H9 (cell line): Measurements from ENCODE around the gene AFF1. TPM values are rescaled to one million over a fixed set of nuclear protein-coding genes. Genes with fewer than 3 reads are reported as not detected.

Experiments used
- DNase-seq: peaks from one replicate; pipeline ENCODE4 v3.0.0-alpha.2; 2017
- H2AFZ ChIP-seq: one replicate; pipeline ENCODE4 v1.6.1; 2013; ENCODE audit warnings: mild to moderate bottlenecking, low read length, control low read depth, moderate library complexity
- H2AK5ac ChIP-seq: 2 replicates; pipeline ENCODE4 v1.6.1; 2013; ENCODE audit warnings: low read length, control low read depth, mixed read lengths; ENCODE audit not compliant: insufficient read length
- H2BK120ac ChIP-seq: one replicate; pipeline ENCODE4 v1.6.1; 2013; ENCODE audit warnings: low read depth, mild to moderate bottlenecking, low read length, control low read depth, inconsistent platforms; ENCODE audit not compliant: poor library complexity, severe bottlenecking
- H2BK12ac ChIP-seq: 2 replicates; pipeline ENCODE4 v1.6.1; 2013; ENCODE audit warnings: low read length, control low read depth, mixed read lengths, low read depth; ENCODE audit not compliant: insufficient read length
- H2BK15ac ChIP-seq: 2 replicates; pipeline ENCODE4 v1.6.1; 2013; ENCODE audit warnings: low read depth, low read length, control low read depth
- H2BK20ac ChIP-seq: one replicate; pipeline ENCODE4 v1.6.1; 2013; ENCODE audit warnings: low read depth, mild to moderate bottlenecking, low read length, control low read depth, inconsistent platforms; ENCODE audit not compliant: poor library complexity, severe bottlenecking
- H2BK5ac ChIP-seq: 2 replicates; pipeline ENCODE4 v1.6.1; 2013; ENCODE audit warnings: low read length, control low read depth, mixed read lengths; ENCODE audit not compliant: insufficient read length
- H3K14ac ChIP-seq: 2 replicates; pipeline ENCODE4 v1.6.1; 2013; ENCODE audit warnings: low read length, control low read depth; ENCODE audit not compliant: insufficient read depth
- H3K18ac ChIP-seq: 2 replicates; pipeline ENCODE4 v1.6.1; 2013; ENCODE audit warnings: low read depth, mild to moderate bottlenecking, mixed read lengths, low read length, control low read depth; ENCODE audit not compliant: insufficient read length
- H3K23ac ChIP-seq: 2 replicates; pipeline ENCODE4 v1.6.1; 2013; ENCODE audit warnings: low read length, control low read depth, mixed read lengths, low read depth; ENCODE audit not compliant: insufficient read length
- H3K23me2 ChIP-seq: 2 replicates; pipeline ENCODE4 v1.6.1; 2013; ENCODE audit warnings: low read depth, mild to moderate bottlenecking, mixed read lengths, low read length, control low read depth; ENCODE audit not compliant: insufficient read length, poor library complexity, severe bottlenecking
- H3K27ac ChIP-seq: 2 replicates; pipeline ENCODE4 v1.5.1; 2013; ENCODE audit warnings: low read length, control low read depth, mixed read lengths, low read depth; ENCODE audit not compliant: insufficient read length
- H3K27me3 ChIP-seq: 2 replicates; pipeline ENCODE4 v1.6.1; 2013; ENCODE audit warnings: low read length, control low read depth, inconsistent platforms; ENCODE audit not compliant: insufficient read depth
- H3K4ac ChIP-seq: 2 replicates; pipeline ENCODE4 v1.6.1; 2013; ENCODE audit warnings: low read depth, mild to moderate bottlenecking, control low read depth, inconsistent platforms, low read length, moderate library complexity
- H3K4me1 ChIP-seq: 2 replicates; pipeline ENCODE4 v1.6.1; 2013; ENCODE audit warnings: low read length, control low read depth, inconsistent platforms; ENCODE audit not compliant: insufficient read depth
- H3K4me2 ChIP-seq: 2 replicates; pipeline ENCODE4 v1.6.1; 2013; ENCODE audit warnings: low read length, control low read depth, mixed read lengths; ENCODE audit not compliant: insufficient read length, insufficient read depth
- H3K56ac ChIP-seq: 2 replicates; pipeline ENCODE4 v1.6.1; 2013; ENCODE audit warnings: low read depth, mild to moderate bottlenecking, mixed read lengths, low read length, control low read depth; ENCODE audit not compliant: insufficient read length
- H3K79me1 ChIP-seq: 2 replicates; pipeline ENCODE4 v1.6.1; 2013; ENCODE audit warnings: low read depth, mild to moderate bottlenecking, moderate library complexity, low read length, control low read depth, inconsistent platforms; ENCODE audit not compliant: insufficient read depth, poor library complexity, severe bottlenecking
- H3K79me2 ChIP-seq: 2 replicates; pipeline ENCODE4 v1.6.1; 2013; ENCODE audit warnings: low read length, control low read depth, inconsistent platforms; ENCODE audit not compliant: insufficient read depth
- H3K9ac ChIP-seq: 2 replicates; pipeline ENCODE4 v1.6.1; 2013; ENCODE audit warnings: low read length, control low read depth, mixed read lengths; ENCODE audit not compliant: insufficient read length; ENCODE audit errors: extremely low read depth
- H3K9me3 ChIP-seq: one replicate; pipeline ENCODE4 v1.6.1; 2013; ENCODE audit warnings: low read depth, low read length, inconsistent platforms; ENCODE audit not compliant: control insufficient read depth
- H3T11ph ChIP-seq: one replicate; pipeline ENCODE4 v1.6.1; 2013; ENCODE audit warnings: mild to moderate bottlenecking, low read length, control low read depth, inconsistent platforms
- H4K20me1 ChIP-seq: one replicate; pipeline ENCODE4 v1.6.1; 2013; ENCODE audit not compliant: control insufficient read depth, insufficient read length, insufficient read depth
- H4K5ac ChIP-seq: 2 replicates; pipeline ENCODE4 v1.6.1; 2013; ENCODE audit warnings: low read depth, mild to moderate bottlenecking, mixed read lengths, low read length, control low read depth; ENCODE audit not compliant: insufficient read length
- H4K8ac ChIP-seq: replicated peaks from 2 replicates; pipeline ENCODE4 v1.6.1; 2013; ENCODE audit warnings: low read length, control low read depth, mixed read lengths, low read depth; ENCODE audit not compliant: insufficient read length
- H4K91ac ChIP-seq: 2 replicates; pipeline ENCODE4 v1.6.1; 2013; ENCODE audit warnings: low read depth, mild to moderate bottlenecking, moderate library complexity, mixed read lengths, low read length, control low read depth; ENCODE audit not compliant: insufficient read length
- H3K27ac Mint-ChIP-seq, 3 experiments: 2 replicates in 2 of 3; 3 replicates in 1 of 3; pipeline ENCODE4 v1.8.0; 2020 to 2021; ENCODE audit warnings: mixed read lengths in 3 of 3, mild to moderate bottlenecking in 1 of 3, moderate library complexity in 1 of 3
- H3K27me3 Mint-ChIP-seq: 2 replicates; pipeline ENCODE4 v1.8.0; 2021; ENCODE audit warnings: low read depth, mild to moderate bottlenecking, moderate library complexity, mixed read lengths
- H3K36me3 Mint-ChIP-seq, 3 experiments: 2 replicates in 2 of 3; 3 replicates in 1 of 3; pipeline ENCODE4 v1.8.0; 2020 to 2021; ENCODE audit warnings: low read depth in 3 of 3, mixed read lengths in 3 of 3; ENCODE audit not compliant: insufficient read depth in 1 of 3
- H3K4me1 Mint-ChIP-seq, 2 experiments: 2 replicates each; pipeline ENCODE4 v1.8.0; 2020; ENCODE audit warnings: mixed read lengths in 2 of 2
- H3K4me3 Mint-ChIP-seq, 2 experiments: 2 replicates in 1 of 2; 3 replicates in 1 of 2; pipeline ENCODE4 v1.8.0; 2020 to 2021; ENCODE audit warnings: mild to moderate bottlenecking in 2 of 2, mixed read lengths in 2 of 2, moderate library complexity in 1 of 2
- H3K9me3 Mint-ChIP-seq, 2 experiments: 2 replicates in 1 of 2; 3 replicates in 1 of 2; pipeline ENCODE4 v1.8.0; 2020; ENCODE audit warnings: mild to moderate bottlenecking in 2 of 2, mixed read lengths in 2 of 2, moderate library complexity in 1 of 2
- WGBS: extraction: QIAGEN DNeasy Blood & Tissue Kit; methylation state at CpG from one replicate; pipeline ENCODE4 v1.1.7; 2013; ENCODE audit warnings: missing lambda C conversion rate, low lambda C conversion rate, mixed read lengths; ENCODE audit not compliant: insufficient read length; ENCODE audit errors: extremely low coverage; 5-methylcytosine and 5-hydroxymethylcytosine counted together
- total RNA-seq: library from RNA; stranded (reverse); gene quantifications from 2 replicates; pipeline ENCODE4 v1.2.1, GENCODE V29; 2021
- TF ChIP-seq, protein P1 (sequence below): fragments of 200-600 bp; sonication (generic); conservative IDR thresholded peaks from 3 replicates; pipeline ENCODE4 v1.8.0; 2021; ENCODE audit warnings: antibody characterized with exemption, mild to moderate bottlenecking

The AFF1 gene
- total RNA-seq, 1 experiment from 2014 or later, result 74.5 TPM

DNA sequence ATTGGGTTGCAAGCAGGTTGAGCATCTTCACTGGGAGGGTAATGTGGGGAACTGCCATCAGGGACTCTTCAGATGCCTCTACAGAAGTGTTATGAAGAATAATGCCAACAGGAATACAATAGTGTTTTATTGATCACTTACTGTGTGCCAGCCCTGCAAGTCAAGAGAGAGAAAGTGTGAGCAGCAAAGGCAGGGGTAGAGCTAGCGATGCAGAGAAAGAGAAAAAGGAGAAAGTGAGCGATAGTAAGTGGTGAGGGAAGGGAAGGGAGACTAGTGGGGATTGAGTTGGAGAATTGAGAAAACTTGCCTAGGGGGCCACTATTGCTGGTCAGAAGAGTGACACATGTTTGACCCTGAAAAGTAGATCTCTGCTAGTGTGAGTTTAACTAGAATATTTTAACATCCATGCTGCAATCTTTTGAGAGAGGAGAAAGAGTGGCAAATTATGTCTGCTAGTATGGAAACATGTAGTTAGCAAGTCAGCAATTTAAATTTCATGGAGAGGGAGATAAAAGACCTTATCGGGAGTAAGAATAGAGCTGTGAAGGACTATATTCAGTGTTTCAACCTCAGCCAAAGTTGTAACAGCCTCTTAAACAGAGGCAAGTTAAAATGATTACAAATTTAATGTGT is 12.2 kb downstream of the AFF1 start:
- DNase-seq, result no peak
- H3K79me2 ChIP-seq, result peaks cover 23% of the 10 kb centered on the region; the same call in 1 of the 2 replicates
- no peak overlapping the region for H3K18ac ChIP-seq
- H3K4me1 ChIP-seq, result peaks cover 18% of the 10 kb centered on the region; the same call in 1 of the 2 replicates
- Mint-ChIP-seq H3K4me3 (peak overlapping the region in 1 of 2 experiments; percentile 62; a peak in 3 of 5 replicates), H3K36me3 (peaks cover 6 to 9% (median 8%) of the 10 kb centered on the region in 3 experiments; a peak in 6 of 7 replicates), H3K27me3 (no peaks in the 10 kb centered on the region), H3K4me1 (peaks cover 72 to 74% of the 10 kb centered on the region in 2 experiments), H3K27ac (peak overlapping the region; percentile 37 to 98 (median 93)), H3K9me3 (no peaks in the 10 kb centered on the region)
- peak overlapping the region; percentile 17 for H3K4me2 ChIP-seq
- H4K91ac ChIP-seq, result no peak overlapping the region
- H3K56ac ChIP-seq, result no peak overlapping the region
- H4K5ac ChIP-seq, result no peak overlapping the region
- no peak overlapping the region for H2AK5ac ChIP-seq
- H2BK15ac ChIP-seq, result no peak overlapping the region
- H2BK20ac ChIP-seq, result no peak overlapping the region
- H3K14ac ChIP-seq, result no peak overlapping the region
- H2BK5ac ChIP-seq, result no peak overlapping the region
- no peaks in the 10 kb centered on the region for H4K20me1 ChIP-seq
- 100% methylated on average over 1 of the region's 3 CpGs for WGBS
- H3K27ac ChIP-seq, result peak overlapping the region; percentile 67
- H2BK12ac ChIP-seq, result no peak overlapping the region
- H3T11ph ChIP-seq, result no peak overlapping the region
- no peaks in the 10 kb centered on the region for H3K79me1 ChIP-seq
- H2BK120ac ChIP-seq, result peak overlapping the region; percentile 57
- H3K4ac ChIP-seq, result no peak overlapping the region
- no peak overlapping the region for H3K23ac ChIP-seq
- no peaks in the 10 kb centered on the region for H3K23me2 ChIP-seq
- no peak overlapping the region for H4K8ac ChIP-seq
- no peak overlapping the region for H2AFZ ChIP-seq
- TF ChIP-seq, protein P1, sequence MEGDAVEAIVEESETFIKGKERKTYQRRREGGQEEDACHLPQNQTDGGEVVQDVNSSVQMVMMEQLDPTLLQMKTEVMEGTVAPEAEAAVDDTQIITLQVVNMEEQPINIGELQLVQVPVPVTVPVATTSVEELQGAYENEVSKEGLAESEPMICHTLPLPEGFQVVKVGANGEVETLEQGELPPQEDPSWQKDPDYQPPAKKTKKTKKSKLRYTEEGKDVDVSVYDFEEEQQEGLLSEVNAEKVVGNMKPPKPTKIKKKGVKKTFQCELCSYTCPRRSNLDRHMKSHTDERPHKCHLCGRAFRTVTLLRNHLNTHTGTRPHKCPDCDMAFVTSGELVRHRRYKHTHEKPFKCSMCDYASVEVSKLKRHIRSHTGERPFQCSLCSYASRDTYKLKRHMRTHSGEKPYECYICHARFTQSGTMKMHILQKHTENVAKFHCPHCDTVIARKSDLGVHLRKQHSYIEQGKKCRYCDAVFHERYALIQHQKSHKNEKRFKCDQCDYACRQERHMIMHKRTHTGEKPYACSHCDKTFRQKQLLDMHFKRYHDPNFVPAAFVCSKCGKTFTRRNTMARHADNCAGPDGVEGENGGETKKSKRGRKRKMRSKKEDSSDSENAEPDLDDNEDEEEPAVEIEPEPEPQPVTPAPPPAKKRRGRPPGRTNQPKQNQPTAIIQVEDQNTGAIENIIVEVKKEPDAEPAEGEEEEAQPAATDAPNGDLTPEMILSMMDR, result no peak
- no peaks in the 10 kb centered on the region for H3K9me3 ChIP-seq
- H3K27me3 ChIP-seq, result no peaks in the 10 kb centered on the region
- no peak overlapping the region for H3K9ac ChIP-seq
